GM23338 (cell line): ENCODE data around the gene PPTC7.

ENCODE experiments used
- CREB1 ChIP-seq: fragments of 250-450 bp; sonication (Bioruptor Pico); IDR thresholded peaks from 2 replicates; pipeline ENCODE4 v1.5.0; 2020; ENCODE audit warnings: low read depth, mild to moderate bottlenecking, moderate library complexity
- EZH2 ChIP-seq: fragments of 200-600 bp; sonication (generic); IDR thresholded peaks from one replicate; pipeline ENCODE4 v1.8.0; 2017; ENCODE audit warnings: antibody characterized with exemption, mild to moderate bottlenecking, low read depth; ENCODE audit not compliant: unreplicated experiment
- EZH2phosphoT487 ChIP-seq: fragments of 200-600 bp; sonication (generic); IDR thresholded peaks from one replicate; pipeline ENCODE4 v1.8.1; 2018; ENCODE audit warnings: antibody characterized with exemption; ENCODE audit not compliant: unreplicated experiment
- JUNB ChIP-seq: IDR thresholded peaks from one replicate; pipeline ENCODE4 v1.6.1; 2016; ENCODE audit warnings: antibody characterized with exemption; ENCODE audit not compliant: unreplicated experiment
- NANOG ChIP-seq: IDR thresholded peaks from 2 replicates; pipeline ENCODE4 v1.6.1; 2016; ENCODE audit warnings: antibody characterized with exemption, borderline replicate concordance
- POLR2AphosphoS5 ChIP-seq: IDR thresholded peaks from 2 replicates; pipeline ENCODE4 v1.6.1; 2016; ENCODE audit warnings: antibody characterized with exemption, low read depth
- ZNF114 ChIP-seq: fragments of 250-450 bp; sonication (Bioruptor Pico); IDR thresholded peaks from 2 replicates; pipeline ENCODE4 v1.5.0; 2020; ENCODE audit warnings: mild to moderate bottlenecking, moderate library complexity
- ZNF331 ChIP-seq: fragments of 250-450 bp; sonication (Bioruptor Pico); IDR thresholded peaks from 2 replicates; pipeline ENCODE4 v1.5.0; 2020; ENCODE audit warnings: low read depth, mild to moderate bottlenecking, moderate library complexity
- TF ChIP-seq, protein P1 (sequence below), 2 experiments: fragments of 200-600 bp in 1 of 2; sonication (generic) in 1 of 2; conservative IDR thresholded peaks; 2 replicates each; pipeline versions ENCODE4 v1.5.1 to v1.6.1; 2016 to 2017; ENCODE audit warnings: antibody characterized with exemption in 2 of 2, low read depth in 2 of 2, mild to moderate bottlenecking in 2 of 2, moderate library complexity in 1 of 2
- TF ChIP-seq, protein P2 (sequence below): IDR thresholded peaks from one replicate; pipeline ENCODE4 v1.6.1; 2018; ENCODE audit warnings: antibody characterized with exemption; ENCODE audit not compliant: unreplicated experiment

DNA sequence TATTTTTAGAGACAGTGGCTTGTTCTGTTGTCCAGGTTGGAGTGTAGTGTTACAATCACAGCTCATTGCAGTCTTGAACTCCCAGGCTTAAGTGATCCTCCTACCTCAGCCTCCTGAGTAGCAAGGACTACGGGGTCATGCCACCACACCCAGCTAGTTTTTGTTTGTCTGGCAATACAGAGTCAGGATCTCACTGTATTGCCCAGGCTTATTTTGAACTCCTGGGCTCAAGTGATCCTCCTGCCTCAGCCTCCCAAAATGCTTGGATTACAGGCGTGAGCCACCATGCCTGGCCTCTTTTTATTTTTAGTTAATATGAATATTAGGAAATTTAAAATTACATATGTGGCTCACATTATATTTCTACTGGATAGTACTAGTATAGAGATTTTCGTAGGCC, 28.9 kb downstream of the PPTC7 start:
- TF ChIP-seq, protein P1, sequence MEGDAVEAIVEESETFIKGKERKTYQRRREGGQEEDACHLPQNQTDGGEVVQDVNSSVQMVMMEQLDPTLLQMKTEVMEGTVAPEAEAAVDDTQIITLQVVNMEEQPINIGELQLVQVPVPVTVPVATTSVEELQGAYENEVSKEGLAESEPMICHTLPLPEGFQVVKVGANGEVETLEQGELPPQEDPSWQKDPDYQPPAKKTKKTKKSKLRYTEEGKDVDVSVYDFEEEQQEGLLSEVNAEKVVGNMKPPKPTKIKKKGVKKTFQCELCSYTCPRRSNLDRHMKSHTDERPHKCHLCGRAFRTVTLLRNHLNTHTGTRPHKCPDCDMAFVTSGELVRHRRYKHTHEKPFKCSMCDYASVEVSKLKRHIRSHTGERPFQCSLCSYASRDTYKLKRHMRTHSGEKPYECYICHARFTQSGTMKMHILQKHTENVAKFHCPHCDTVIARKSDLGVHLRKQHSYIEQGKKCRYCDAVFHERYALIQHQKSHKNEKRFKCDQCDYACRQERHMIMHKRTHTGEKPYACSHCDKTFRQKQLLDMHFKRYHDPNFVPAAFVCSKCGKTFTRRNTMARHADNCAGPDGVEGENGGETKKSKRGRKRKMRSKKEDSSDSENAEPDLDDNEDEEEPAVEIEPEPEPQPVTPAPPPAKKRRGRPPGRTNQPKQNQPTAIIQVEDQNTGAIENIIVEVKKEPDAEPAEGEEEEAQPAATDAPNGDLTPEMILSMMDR (conservative IDR thresholded peaks at IDR 0.05; ENCODE audit: low read depth in 2 of 2): no peak
- TF ChIP-seq POLR2AphosphoS5 (no peak), EZH2 (no peak), NANOG (no peak), EZH2phosphoT487 (no peak), ZNF114 (CRISPR knock-in tag) (no peak), CREB1 (CRISPR knock-in tag) (no peak), ZNF331 (CRISPR knock-in tag) (no peak), JUNB (no peak)
- TF ChIP-seq, protein P2, sequence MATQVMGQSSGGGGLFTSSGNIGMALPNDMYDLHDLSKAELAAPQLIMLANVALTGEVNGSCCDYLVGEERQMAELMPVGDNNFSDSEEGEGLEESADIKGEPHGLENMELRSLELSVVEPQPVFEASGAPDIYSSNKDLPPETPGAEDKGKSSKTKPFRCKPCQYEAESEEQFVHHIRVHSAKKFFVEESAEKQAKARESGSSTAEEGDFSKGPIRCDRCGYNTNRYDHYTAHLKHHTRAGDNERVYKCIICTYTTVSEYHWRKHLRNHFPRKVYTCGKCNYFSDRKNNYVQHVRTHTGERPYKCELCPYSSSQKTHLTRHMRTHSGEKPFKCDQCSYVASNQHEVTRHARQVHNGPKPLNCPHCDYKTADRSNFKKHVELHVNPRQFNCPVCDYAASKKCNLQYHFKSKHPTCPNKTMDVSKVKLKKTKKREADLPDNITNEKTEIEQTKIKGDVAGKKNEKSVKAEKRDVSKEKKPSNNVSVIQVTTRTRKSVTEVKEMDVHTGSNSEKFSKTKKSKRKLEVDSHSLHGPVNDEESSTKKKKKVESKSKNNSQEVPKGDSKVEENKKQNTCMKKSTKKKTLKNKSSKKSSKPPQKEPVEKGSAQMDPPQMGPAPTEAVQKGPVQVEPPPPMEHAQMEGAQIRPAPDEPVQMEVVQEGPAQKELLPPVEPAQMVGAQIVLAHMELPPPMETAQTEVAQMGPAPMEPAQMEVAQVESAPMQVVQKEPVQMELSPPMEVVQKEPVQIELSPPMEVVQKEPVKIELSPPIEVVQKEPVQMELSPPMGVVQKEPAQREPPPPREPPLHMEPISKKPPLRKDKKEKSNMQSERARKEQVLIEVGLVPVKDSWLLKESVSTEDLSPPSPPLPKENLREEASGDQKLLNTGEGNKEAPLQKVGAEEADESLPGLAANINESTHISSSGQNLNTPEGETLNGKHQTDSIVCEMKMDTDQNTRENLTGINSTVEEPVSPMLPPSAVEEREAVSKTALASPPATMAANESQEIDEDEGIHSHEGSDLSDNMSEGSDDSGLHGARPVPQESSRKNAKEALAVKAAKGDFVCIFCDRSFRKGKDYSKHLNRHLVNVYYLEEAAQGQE: no peak
